ENCODE data around the gene LRRC1. TPM values are rescaled to one million over a fixed set of nuclear protein-coding genes. Genes with fewer than 3 reads are reported as not detected.
A peak's percentile ranks its signal among the peaks of the same experiment; 100 is the strongest.

LRRC1 gene
- total RNA-seq, 1 experiment from 2014 or later: 10.3 TPM

DNA sequence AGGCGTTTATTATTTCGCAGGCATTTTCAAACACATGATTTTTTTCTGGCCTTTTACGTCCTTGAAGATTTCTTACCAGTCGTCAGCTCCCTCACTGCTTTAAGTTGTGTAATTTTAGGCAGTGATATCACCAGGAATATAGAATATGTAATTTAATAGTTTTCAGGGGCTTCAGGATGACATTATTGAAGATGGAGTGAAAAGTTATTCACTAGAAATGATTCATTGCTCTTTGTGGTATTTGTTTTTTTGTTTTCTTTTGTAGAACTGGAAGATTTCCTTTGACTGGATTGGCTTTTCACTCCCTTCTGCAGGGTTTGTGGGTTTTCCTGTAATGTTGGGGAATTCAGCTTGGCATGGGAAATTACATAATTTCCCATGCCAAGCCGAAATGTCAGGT, 2.0 kb downstream of the LRRC1 start:
- Histone ChIP-seq H3T11ph (ENCODE audit: low read length) (no peak overlapping the region), H3K4me2 (ENCODE audit: insufficient read depth, insufficient read length, low read length) (peak overlapping the region; percentile 60), H4K8ac (replicated peaks; ENCODE audit: insufficient read length, low read depth, low read length) (no peak overlapping the region), H3K4ac (ENCODE audit: low read depth, low read length) (no peak overlapping the region), H3K56ac (ENCODE audit: insufficient read length, low read depth, low read length) (no peak overlapping the region), H3K23ac (ENCODE audit: insufficient read length, low read depth, low read length) (no peak overlapping the region), H2AK5ac (ENCODE audit: insufficient read length, low read length) (no peak overlapping the region), H3K27ac (ENCODE audit: insufficient read length, low read depth, low read length) (no peak overlapping the region), H2BK15ac (ENCODE audit: low read depth, low read length) (no peak overlapping the region), H2BK12ac (ENCODE audit: insufficient read length, low read depth, low read length) (no peak overlapping the region), H3K4me1 (ENCODE audit: insufficient read depth, low read length) (no peaks in the 10 kb centered on the region; the same call in 1 of the 2 replicates), H3K79me1 (ENCODE audit: insufficient read depth, low read depth, low read length, poor library complexity, severe bottlenecking) (no peaks in the 10 kb centered on the region), H4K5ac (ENCODE audit: insufficient read length, low read depth, low read length) (no peak overlapping the region), H3K23me2 (ENCODE audit: insufficient read length, low read depth, low read length, poor library complexity, severe bottlenecking) (peaks cover 22% of the 10 kb centered on the region), H3K9me3 (ENCODE audit: control insufficient read depth, low read depth, low read length) (no peaks in the 10 kb centered on the region), H4K20me1 (ENCODE audit: control insufficient read depth, insufficient read depth, insufficient read length) (no peaks in the 10 kb centered on the region), H2AFZ (ENCODE audit: low read length) (no peak overlapping the region), H2BK5ac (ENCODE audit: insufficient read length, low read length) (no peak overlapping the region), H2BK120ac (ENCODE audit: low read depth, low read length, poor library complexity, severe bottlenecking) (no peak overlapping the region), H3K14ac (ENCODE audit: insufficient read depth, low read length) (no peak overlapping the region), H3K27me3 (ENCODE audit: insufficient read depth, low read length) (no peaks in the 10 kb centered on the region; the same call in 1 of the 2 replicates), H3K79me2 (ENCODE audit: insufficient read depth, low read length) (peaks cover 3% of the 10 kb centered on the region; the same call in 1 of the 2 replicates), H4K91ac (ENCODE audit: insufficient read length, low read depth, low read length) (no peak overlapping the region), H3K18ac (ENCODE audit: insufficient read length, low read depth, low read length) (no peak overlapping the region), H2BK20ac (ENCODE audit: low read depth, low read length, poor library complexity, severe bottlenecking) (no peak overlapping the region), H3K9ac (ENCODE audit: extremely low read depth, insufficient read length, low read length) (no peak overlapping the region)
- no peaks in the 10 kb centered on the region for H3K36me3 Mint-ChIP-seq (ENCODE audit: insufficient read depth in 1 of 3, low read depth in 3 of 3)
- no peaks in the 10 kb centered on the region for H3K9me3 Mint-ChIP-seq
- no CpG with 5 or more reads among the region's 5 CpGs for WGBS (ENCODE audit: extremely low coverage, insufficient read length, low lambda C conversion rate)
- H3K4me1 Mint-ChIP-seq: peaks cover 20 to 26% of the 10 kb centered on the region in 2 experiments
- no peak for DNase-seq
- H3K27ac Mint-ChIP-seq: no peak overlapping the region
- peaks cover 28% of the 10 kb centered on the region for H3K27me3 Mint-ChIP-seq (ENCODE audit: low read depth)
- H3K4me3 Mint-ChIP-seq: peak overlapping the region; percentile 93 to 98; a peak in 4 of 5 replicates
- TF ChIP-seq CTCF (conservative IDR thresholded peaks at IDR 0.05): no peak

Data from H9 (cell line).